ENCODE data around the gene STK39.
"Not testable (repeated sequence)": the region's sequence is repeated elsewhere in the genome, so short reads cannot be mapped to it uniquely, and the experiment has no call there.

STK39 gene

DNA sequence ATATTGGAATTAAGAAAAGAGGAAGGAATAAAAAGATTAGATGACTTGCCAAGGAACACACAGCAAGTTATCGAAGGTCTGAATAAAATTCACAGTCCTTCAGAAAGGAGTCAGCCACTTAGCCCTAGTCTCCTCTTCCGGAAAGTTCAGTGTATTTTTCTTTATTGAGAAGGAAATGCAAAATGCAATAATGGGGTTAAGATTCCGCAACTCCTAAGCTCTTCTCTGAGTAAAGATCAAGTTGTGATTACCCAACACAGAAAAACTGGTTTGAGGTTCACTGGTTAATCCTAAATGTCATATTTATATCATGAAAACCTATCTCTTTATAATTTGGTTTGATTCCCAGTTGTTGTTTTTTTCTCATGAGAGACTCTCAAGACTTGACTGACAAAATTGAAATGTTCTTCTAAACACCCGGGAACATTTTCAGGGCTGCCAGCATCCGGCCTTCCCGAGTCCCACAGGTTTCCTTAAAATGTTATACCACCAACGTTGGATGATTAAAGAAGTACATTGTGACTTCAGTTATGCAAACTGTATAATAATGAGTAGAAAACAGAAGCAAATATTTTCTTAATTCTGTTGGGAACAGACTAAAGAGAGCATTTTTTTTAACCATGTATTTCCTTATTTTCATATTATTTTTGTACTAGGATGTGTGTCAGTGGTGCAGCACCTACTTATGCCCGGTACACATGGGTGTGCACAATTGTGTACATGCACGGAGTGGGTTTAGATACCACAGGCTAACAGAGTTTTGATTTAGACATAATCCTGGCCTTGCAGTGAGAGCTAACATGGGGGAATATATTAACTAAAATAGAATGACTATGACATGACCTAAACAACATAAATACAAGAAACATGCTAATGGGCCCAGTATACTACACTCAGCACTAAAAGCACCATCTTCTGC is 100.2 kb downstream of the STK39 start:
- H3K27ac ChIP-seq = no peak overlapping the region
- DNase-seq (ENCODE audit: low read depth, low spot score) = no peak

DNA sequence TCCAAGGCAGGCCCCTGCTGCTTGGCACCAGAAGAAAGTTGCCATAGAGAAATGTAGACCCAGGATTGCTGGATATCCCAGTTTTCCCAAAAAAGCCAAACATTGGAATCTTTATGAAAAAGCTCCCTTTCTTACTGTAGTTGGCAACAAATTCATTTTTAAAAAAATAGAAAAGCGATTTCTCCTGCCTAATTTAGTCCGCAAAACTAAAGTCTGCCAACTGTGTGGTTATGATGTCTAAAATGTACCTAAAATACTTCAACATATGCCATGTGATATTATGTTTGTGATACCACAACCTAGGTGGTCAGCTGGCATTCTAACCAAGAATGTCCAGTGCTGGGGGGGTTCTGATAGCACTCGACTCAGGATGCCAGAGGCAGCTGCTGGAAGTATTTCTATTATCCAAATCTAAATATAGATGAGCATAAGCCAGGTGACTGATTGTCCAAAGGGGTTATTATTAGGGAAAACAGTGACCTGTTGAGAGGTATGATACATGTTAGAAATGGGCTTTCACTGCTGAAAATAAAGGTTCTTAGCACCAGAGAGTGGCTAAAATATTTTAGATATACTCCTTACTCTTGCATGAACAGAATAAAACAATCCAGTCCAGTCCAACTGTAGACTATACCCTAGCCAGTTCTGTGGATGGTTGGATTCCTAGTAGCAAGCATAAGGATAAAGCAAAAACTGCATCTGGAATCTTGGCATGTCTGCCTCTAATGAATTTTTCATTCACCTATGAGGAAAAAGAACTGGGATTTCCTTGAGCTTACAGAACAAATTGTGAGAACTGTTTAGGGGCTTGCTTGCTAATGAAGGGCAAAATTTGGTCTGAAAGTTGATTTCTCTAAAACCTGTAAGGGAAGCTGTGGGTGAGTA is 101.7 kb downstream of the STK39 start:
- no peak overlapping the region for H3K27ac ChIP-seq
- no peak for DNase-seq (ENCODE audit: low read depth, low spot score)

DNA sequence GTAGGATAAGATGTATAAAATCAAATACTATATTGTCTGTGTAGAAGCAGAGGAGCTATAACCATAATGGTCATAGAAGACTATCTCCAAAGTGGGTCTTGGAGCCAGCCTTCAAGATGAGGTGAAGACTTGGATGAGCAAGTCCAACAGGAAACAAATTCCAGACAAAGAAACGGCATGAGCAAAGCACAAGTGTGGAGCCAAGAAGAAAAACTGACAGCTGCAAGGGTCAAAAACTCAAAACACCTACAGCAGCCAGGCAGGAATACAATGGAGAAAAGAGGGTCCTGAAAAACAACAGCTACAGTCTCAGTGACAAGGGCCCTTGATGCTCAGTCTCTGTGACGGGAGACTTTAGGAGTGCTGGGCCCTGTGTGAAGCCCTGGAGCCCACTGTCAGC is 102.4 kb downstream of the STK39 start:
- H3K27ac ChIP-seq = no peak overlapping the region
- DNase-seq (ENCODE audit: low read depth, low spot score) = no peak

DNA sequence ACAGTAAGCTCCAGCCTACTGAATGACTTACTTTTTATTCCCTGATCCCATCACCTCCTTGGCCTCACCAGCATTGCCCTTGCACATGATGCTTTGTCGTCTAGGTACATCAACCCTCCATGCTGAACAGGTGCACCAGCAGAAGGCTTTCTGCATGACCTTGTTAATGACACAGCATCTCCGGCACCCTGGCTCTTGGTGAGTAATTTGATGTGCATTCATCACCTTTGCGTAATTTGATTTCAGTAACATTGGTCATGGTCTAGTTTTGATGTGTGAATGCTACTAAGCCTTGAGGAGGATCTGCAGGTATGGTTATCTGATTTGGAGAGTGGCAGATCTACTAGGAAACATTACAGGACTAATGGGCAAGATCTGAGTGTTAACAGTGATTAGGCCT is 103.6 kb downstream of the STK39 start:
- H3K27ac ChIP-seq = no peak overlapping the region
- DNase-seq (ENCODE audit: low read depth, low spot score) = no peak

DNA sequence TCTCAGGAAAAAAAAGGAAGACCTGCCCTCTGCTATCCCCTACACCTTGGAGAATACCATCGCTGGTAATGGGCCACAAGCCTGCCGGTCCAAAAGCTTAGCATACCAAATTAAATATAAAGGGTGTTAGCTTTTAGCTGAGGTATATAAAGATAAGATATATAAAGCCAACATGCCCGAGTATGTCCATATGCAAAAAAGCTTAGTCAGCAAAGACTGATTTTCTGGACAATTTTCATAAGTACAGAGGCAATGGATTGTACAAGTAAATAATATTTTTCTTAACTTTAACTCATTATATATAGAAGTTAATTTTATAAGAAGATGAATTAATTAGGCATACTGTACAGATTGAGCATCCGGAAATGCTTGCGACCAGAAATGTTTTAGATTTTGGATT is 106.5 kb downstream of the STK39 start:
- DNase-seq (ENCODE audit: low read depth, low spot score) = no peak
- H3K27ac ChIP-seq = no peak overlapping the region

DNA sequence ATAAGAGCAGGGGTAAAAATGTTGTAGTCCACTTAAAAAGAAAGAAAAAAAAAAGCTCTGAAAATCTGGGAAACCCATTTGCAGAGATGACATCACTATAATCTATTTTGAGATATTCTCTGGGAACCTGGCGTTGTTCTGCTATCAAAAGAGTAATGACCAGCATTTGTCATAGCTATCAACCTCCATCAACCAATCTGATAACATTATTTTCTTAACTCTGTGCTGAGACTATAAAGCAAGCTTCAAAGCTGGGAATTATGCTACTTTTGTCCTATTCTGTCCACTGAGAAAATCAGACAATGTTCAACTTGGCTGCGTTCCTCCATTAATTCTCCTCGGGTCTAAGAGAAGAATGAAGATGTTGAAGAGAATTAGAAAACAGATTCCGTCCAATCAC is 107.5 kb downstream of the STK39 start:
- H3K27ac ChIP-seq = no peak overlapping the region
- no peak for DNase-seq (ENCODE audit: low read depth, low spot score)

DNA sequence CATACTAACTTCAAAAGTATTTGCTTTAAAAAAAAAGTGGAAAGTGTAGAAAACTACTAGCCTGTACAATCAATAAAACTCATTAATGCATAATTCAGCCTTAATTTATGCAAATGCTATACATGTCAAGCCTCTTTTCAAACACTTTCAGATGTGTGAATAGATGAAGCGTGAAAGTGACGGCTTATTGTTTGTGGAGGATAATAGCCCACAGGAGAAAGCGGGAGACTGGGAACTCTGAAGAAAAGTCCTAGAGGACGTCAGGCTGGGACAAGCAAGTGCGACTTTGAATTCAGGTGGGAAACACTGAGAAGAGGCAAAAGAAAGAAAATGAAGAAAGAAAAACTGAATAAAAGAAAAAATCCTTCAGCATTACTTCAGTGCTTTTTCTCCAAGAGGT is 108.5 kb downstream of the STK39 start:
- DNase-seq (ENCODE audit: low read depth, low spot score) = no peak
- H3K27ac ChIP-seq = no peak overlapping the region

DNA sequence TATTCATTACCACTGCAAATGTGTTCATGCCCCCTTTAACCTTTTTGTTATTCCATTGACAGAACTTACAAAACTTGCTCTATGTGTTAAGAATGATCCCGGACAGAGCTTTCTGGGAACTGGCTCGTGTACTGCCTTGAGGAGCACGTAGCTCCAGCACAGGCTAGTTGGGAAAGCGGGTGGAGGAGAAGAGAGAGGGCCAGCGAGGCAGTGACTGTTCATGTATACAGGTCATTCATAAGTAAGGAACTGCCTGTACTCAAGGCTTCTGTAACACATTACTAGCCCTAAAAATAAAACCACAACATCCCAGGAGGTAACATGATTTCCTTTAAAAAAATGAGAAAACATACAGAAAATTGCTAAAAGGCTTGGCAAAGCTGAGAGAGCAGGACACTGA is 109.0 kb downstream of the STK39 start:
- DNase-seq (ENCODE audit: low read depth, low spot score) = no peak
- H3K27ac ChIP-seq = no peak overlapping the region

DNA sequence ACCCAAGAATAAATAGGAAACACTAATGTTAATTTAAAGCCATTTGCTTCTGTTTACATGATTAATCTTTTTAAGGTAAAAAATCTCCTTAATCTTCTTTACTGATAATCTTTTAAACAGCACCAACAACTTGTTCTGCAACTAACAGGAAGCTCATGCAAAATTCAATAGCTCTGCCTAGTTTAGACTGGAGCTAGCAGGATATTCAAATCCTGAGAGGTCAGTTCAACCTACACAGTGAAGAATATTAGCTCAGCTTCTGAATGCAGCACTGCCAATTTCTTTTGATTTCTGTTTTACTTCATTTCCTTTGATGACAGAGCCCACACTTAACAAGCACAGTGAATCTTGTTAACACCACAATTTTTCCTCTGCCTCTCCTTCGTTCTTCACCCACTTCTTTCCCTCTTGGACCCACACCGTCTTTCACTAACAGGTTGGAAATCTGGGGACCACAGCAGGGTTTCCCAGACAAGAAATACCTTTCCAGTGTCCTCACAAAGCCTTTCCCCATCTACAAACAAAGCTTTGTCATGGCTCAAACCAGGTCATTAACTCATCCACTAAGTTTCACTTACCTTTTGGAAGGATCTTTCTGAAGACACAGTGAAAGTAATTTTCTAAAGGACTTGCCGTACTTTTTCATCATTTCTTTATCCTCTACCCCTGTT is 109.8 kb downstream of the STK39 start:
- peak overlapping the region; percentile 28 for H3K27ac ChIP-seq
- DNase-seq (ENCODE audit: low read depth, low spot score) = no peak

DNA sequence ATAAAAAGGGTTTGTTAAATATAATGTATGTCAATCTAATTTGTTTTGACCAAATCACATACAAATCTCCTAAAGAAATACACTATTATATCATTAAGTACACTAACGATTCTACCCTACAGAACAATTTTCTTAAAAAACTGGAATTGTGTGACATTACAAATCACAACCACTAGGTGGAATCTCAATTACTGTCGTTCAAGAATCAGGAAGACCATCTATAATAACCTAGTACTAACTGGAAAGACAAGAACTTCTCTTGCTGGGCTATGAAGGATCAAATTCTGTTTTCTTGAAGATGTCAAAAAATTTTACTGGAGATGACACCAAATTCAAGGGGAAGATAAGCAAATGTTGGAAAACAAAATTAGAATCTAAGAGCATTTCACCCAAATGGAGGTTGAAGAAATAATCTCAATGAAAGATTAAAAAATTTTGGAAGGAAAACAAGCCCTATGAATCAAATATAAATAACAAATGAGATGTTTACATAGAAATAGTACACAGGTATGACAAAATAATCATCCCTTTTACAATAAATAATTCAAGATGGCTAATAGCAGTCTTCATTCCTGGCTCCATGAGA is 110.9 kb downstream of the STK39 start:
- H3K27ac ChIP-seq = peak overlapping the region; percentile 28
- DNase-seq (ENCODE audit: low read depth, low spot score) = no peak

DNA sequence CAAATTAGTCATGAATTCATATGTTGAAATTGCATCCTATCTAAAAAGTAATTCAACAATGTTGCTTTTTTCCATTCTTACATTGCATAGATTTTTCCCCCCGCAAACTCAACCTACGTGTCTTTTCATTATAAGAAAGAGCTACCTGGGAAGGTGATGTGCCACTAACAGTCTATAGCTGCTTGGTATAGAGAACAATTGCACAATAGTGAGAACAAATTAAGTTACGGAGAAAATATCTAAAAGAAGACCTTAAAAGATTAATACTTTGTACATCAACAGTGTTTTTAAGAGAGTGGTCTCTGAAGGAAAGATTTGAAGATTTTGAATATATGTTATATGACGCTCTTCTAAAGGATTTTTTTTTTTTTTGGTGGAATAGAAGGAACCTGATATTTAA is 111.8 kb downstream of the STK39 start:
- no peak overlapping the region for H3K27ac ChIP-seq
- DNase-seq (ENCODE audit: low read depth, low spot score) = no peak

DNA sequence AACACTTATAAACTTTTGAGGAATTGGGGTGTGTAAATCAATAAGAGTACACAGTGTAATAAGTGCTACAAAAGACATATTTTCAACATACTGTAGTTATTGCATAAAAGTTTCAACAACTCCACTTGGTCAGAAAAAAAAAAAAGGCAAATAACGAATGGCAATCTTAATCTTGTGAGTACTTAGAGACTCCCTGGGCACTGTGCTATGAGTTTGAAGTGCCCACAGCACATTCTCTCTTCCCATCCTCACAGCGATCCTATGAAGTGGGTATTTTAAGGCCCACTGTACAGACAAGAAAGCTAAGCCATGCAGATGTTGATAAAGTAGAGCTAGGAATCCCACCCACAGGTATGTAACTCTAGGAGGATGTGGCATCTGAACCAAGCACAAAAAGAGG is 112.3 kb downstream of the STK39 start:
- no peak overlapping the region for H3K27ac ChIP-seq
- DNase-seq (ENCODE audit: low read depth, low spot score) = no peak

DNA sequence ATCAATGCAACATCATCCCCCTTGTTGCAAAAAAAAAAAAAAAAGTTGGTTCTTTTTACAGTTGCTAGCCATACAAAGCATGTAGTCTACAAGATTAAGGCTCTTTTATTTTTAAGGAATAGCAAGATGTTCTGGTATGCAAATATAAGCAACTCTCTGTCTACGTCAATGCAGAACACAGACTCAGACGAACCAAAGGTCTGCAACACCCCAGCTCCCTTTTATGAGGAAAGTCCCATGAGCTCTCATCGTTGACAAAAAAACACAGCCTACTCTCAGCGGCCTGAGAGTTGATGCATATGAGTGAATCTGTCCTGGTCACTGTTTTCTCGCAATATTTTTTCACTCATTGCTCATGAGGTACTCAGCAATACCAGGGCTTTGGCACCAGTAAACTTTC is 112.9 kb downstream of the STK39 start:
- H3K27ac ChIP-seq = no peak overlapping the region
- DNase-seq (ENCODE audit: low read depth, low spot score) = no peak

DNA sequence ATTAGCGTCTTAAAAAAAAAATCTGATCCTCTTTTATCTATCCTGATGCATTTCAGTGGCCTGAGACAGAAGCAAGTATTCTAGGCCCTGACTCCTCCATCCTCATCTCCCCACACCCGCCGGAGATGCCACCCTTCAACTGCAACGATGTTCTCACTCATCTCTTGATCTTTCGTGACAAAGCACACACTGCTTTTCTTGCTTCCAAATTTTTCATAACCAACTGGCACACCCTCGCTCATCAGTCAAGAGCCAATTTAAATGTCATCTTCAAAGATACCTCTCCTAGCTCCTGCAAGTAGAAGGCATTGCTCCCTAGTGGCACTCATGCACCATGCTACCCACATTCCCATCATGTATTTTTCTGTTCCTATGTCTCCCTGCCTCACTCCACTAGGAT is 115.0 kb downstream of the STK39 start:
- no peak for DNase-seq (ENCODE audit: low read depth, low spot score)
- H3K27ac ChIP-seq = no peak overlapping the region

DNA sequence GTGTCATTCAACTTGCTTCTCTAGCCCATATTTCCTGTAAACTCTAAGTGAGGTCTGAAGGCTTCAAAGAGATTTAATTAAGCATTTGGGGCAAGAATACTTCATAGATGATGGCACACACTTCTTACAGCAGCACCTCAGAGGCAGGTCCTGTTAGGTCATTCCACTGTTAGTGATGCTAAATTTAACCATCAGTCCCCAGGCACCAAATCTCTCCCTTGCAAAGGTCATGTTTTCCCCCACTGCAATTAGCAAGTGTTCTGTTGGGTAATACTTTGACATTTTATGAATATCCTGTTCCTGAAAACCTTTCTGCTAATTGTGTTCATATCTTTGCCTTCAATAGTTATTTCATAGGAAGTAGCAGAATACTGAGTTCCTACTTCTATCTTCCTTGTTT is 117.0 kb downstream of the STK39 start:
- H3K27ac ChIP-seq = no peak overlapping the region
- DNase-seq (ENCODE audit: low read depth, low spot score) = no peak

DNA sequence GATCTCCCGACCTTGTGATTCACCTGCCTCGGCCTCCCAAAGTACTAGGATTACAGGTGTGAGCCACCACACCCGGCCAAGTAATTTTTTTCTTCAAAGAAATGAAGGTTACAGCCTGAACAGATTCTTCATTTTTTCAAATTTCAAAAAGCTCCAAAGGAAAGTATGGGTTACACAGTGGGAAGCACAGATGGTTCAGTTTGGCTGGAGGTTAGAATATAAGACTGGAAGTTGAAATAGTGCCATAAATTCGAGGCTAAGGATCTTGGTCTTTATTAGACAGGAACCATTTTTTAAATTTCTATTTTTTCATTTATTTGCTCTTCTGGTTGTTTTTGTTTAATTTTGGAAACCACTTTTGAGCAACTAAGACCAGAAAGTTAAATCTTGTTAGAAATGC is 120.0 kb downstream of the STK39 start:
- no peak overlapping the region for H3K27ac ChIP-seq
- no peak for DNase-seq (ENCODE audit: low read depth, low spot score)

DNA sequence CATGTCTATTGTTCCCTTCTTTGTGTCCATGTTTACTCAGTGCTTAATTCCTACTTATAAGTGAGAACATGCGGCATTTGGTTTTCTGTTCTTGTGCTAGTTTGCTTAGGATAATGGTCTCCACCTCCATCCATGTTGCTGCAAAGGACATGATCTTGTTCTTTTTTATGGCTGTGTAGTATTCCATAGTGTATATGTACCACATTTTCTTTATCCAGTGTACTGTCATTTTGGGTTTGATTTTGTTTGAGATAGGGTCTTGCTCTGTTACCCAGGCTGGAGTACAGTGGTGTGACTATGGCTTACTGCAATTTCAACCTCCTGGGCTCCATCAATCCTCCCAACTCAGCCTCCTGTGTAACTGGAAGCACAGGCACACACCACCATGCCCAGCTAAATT is 125.2 kb downstream of the STK39 start:
- DNase-seq (ENCODE audit: low read depth, low spot score); H3K27ac ChIP-seq: not testable (repeated sequence)

DNA sequence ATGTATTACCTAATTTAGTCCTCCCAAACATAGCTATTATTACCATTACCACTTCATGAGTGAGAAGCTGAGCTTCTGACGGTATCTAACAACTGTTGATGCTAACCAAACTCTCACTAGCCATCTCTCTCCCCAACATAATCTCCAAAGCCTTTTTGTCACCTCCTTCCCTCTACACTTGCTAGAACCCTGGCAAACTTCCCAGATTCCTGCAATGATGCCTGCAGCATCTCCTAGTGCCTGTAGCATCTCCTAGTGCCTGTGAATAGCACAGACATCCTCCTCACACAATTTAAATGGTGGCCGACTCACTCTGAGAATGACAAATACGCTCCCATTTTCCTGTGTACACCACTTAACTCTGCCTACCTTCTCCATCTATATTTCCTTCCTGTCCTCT is 126.7 kb downstream of the STK39 start:
- DNase-seq (ENCODE audit: low read depth, low spot score) = no peak
- H3K27ac ChIP-seq = no peak overlapping the region

DNA sequence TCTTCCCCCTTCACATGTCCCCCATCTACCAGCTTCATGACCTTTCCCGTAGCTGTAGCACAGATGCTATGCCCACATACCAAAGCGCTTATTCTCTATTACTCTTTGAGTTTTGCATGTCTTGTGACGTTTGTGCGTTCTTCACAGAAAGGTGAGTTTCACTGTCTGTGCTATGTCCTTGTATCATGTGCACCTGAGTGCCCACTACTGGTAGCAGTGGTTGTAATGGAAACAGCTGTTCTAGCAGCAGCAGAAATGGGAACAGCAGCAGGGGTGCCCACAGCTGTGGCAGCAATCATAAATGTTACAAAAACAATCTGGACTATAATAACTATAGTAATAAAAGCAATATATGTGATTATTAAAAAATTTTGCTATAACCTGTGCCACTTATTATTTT is 127.1 kb downstream of the STK39 start:
- no peak overlapping the region for H3K27ac ChIP-seq
- DNase-seq (ENCODE audit: low read depth, low spot score) = no peak

DNA sequence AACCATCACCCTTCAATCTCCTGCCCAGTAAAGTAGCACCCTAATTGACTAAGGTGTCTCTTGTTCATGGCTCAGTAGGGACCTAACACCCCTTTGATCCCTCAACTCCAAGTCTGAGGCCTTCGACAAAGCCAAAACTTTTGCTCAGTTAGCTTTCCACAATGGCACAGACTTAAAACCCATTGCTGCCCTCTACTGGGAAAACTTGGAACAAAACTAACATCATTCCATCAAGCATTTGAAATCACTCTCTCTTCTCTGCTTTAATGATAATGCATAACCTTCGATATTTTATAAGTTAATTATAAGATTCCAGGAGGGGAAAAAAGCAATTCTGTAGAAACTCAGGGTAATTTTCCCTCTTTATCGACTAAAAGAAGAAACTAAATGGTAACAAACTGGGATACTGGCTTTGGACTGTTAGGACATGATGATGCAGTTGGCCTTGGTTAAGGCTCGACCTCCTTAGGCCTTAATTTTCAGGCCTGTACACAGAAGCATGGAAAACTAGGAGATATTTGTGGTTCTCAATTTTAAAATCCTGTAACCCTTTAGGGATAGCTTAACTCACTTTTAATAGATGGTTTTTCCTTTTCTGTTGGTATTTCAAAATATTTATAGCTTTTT is 127.8 kb downstream of the STK39 start:
- no peak overlapping the region for H3K27ac ChIP-seq
- DNase-seq (ENCODE audit: low read depth, low spot score) = no peak

Data from epithelial cell of prostate (primary cell).